Gastroesophageal sphincter (tissue), 4 donors: ENCODE data around the gene BAZ1A. TPM values are rescaled to one million over a fixed set of nuclear protein-coding genes. Genes with fewer than 3 reads are reported as not detected.

Source experiments
- ATAC-seq: fragments of 150-250 bp; one replicate; pipeline ENCODE4 v1.9.1; 2016; ENCODE audit warnings: mild to moderate bottlenecking, moderate library complexity
- H3K27ac ChIP-seq, 4 donors: fragments of 200-600 bp; sonication (generic) in 3 of 4; 1 replicate in 3 of 4; 2 replicates in 1 of 4; pipeline ENCODE4 v1.5.1; 2016 to 2019
- H3K27me3 ChIP-seq: fragments of 200-600 bp; sonication (generic); one replicate; pipeline ENCODE4 v1.5.1; 2019
- H3K36me3 ChIP-seq, 2 donors: fragments of 200-600 bp; sonication (generic); one replicate each; pipeline ENCODE4 v1.5.1; 2019; ENCODE audit warnings: control low read depth in 1 of 2
- H3K4me1 ChIP-seq, 3 donors: fragments of 200-600 bp; sonication (generic); 1 replicate in 2 of 3; 2 replicates in 1 of 3; pipeline ENCODE4 v1.5.1; 2016 to 2019; ENCODE audit warnings: control low read depth in 2 of 3
- H3K4me3 ChIP-seq, 2 donors: fragments of 200-600 bp; sonication (generic); one replicate each; pipeline ENCODE4 v1.5.1; 2019; ENCODE audit warnings: mild to moderate bottlenecking in 1 of 2, moderate library complexity in 1 of 2
- H3K9me3 ChIP-seq, 3 donors: fragments of 200-600 bp; sonication (generic); one replicate each; pipeline ENCODE4 v1.5.1; 2017 to 2019; ENCODE audit warnings: control low read depth in 2 of 3
- EP300 ChIP-seq: sonication (generic); formaldehyde crosslinking; IDR thresholded peaks from one replicate; pipeline ENCODE4 v1.6.1; 2017; ENCODE audit warnings: antibody characterized with exemption, mild to moderate bottlenecking
- POLR2A ChIP-seq, 2 donors: fragments of 450-650 bp; IDR thresholded peaks; one replicate each; pipeline ENCODE4 v1.6.1; 2017; ENCODE audit warnings: antibody characterized with exemption in 2 of 2, mild to moderate bottlenecking in 2 of 2, moderate library complexity in 1 of 2
- POLR2AphosphoS5 ChIP-seq: sonication (generic); formaldehyde crosslinking; IDR thresholded peaks from one replicate; pipeline ENCODE4 v1.6.1; 2017; ENCODE audit warnings: antibody characterized with exemption
- WGBS, 2 donors: methylation state at CpG; one replicate each; pipeline ENCODE4 v1.1.5; 2018; ENCODE audit warnings: low coverage in 1 of 2; 5-methylcytosine and 5-hydroxymethylcytosine counted together
- total RNA-seq, 4 donors: library from RNA; depleted of rRNA; stranded (reverse); fragments of >200 nt; gene quantifications; one replicate each; pipeline ENCODE4 v1.1.0, GENCODE V29; 2016
- TF ChIP-seq, protein P1 (sequence below), 4 experiments: fragments of 200-600 bp in 2 of 4; fragments of 450-650 bp in 2 of 4; sonication (generic) in 1 of 4; IDR thresholded peaks; one replicate each; pipeline ENCODE4 v1.5.1; 2017 to 2019; ENCODE audit warnings: antibody characterized with exemption in 4 of 4, mild to moderate bottlenecking in 2 of 4, moderate library complexity in 2 of 4

The BAZ1A gene, protein sequence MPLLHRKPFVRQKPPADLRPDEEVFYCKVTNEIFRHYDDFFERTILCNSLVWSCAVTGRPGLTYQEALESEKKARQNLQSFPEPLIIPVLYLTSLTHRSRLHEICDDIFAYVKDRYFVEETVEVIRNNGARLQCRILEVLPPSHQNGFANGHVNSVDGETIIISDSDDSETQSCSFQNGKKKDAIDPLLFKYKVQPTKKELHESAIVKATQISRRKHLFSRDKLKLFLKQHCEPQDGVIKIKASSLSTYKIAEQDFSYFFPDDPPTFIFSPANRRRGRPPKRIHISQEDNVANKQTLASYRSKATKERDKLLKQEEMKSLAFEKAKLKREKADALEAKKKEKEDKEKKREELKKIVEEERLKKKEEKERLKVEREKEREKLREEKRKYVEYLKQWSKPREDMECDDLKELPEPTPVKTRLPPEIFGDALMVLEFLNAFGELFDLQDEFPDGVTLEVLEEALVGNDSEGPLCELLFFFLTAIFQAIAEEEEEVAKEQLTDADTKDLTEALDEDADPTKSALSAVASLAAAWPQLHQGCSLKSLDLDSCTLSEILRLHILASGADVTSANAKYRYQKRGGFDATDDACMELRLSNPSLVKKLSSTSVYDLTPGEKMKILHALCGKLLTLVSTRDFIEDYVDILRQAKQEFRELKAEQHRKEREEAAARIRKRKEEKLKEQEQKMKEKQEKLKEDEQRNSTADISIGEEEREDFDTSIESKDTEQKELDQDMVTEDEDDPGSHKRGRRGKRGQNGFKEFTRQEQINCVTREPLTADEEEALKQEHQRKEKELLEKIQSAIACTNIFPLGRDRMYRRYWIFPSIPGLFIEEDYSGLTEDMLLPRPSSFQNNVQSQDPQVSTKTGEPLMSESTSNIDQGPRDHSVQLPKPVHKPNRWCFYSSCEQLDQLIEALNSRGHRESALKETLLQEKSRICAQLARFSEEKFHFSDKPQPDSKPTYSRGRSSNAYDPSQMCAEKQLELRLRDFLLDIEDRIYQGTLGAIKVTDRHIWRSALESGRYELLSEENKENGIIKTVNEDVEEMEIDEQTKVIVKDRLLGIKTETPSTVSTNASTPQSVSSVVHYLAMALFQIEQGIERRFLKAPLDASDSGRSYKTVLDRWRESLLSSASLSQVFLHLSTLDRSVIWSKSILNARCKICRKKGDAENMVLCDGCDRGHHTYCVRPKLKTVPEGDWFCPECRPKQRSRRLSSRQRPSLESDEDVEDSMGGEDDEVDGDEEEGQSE (N-terminal part only)
- 10 to 100 TPM; 17.0 to 36.9 (median 21.6) TPM for total RNA-seq

GRCh38 chr14:34875031-34875922 is at the start of gene BAZ1A:
BAZ1A (minus strand) TSS chr14:34875360; CDS start chr14:34874604, 756 bp downstream.
- 0 to 1% methylated on average over 4 of the region's 46 CpGs for WGBS, 2 donors
- H3K4me3 ChIP-seq: peak within 1 kb of the TSS; percentile 72 to 94
- peak within 1 kb of the TSS; percentile 93 to 97 (median 96) for H3K27ac ChIP-seq
- no peaks in the 10 kb centered on the region for H3K9me3 ChIP-seq
- H3K36me3 ChIP-seq: no peaks in the 10 kb centered on the region
- peaks cover 0 to 23% (median 4%) of the 10 kb centered on the region in 3 donors for H3K4me1 ChIP-seq
- ATAC-seq: peak; percentile 77
- TF ChIP-seq EP300: no peak
- TF ChIP-seq POLR2AphosphoS5: peak; percentile 94
- TF ChIP-seq, protein P1, sequence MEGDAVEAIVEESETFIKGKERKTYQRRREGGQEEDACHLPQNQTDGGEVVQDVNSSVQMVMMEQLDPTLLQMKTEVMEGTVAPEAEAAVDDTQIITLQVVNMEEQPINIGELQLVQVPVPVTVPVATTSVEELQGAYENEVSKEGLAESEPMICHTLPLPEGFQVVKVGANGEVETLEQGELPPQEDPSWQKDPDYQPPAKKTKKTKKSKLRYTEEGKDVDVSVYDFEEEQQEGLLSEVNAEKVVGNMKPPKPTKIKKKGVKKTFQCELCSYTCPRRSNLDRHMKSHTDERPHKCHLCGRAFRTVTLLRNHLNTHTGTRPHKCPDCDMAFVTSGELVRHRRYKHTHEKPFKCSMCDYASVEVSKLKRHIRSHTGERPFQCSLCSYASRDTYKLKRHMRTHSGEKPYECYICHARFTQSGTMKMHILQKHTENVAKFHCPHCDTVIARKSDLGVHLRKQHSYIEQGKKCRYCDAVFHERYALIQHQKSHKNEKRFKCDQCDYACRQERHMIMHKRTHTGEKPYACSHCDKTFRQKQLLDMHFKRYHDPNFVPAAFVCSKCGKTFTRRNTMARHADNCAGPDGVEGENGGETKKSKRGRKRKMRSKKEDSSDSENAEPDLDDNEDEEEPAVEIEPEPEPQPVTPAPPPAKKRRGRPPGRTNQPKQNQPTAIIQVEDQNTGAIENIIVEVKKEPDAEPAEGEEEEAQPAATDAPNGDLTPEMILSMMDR (IDR thresholded peaks at IDR 0.05): peak in 2 of 4 experiments; percentile 33 to 42
- TF ChIP-seq POLR2A (IDR thresholded peaks at IDR 0.05): peak; percentile 64 to 73
- no peaks in the 10 kb centered on the region for H3K27me3 ChIP-seq

GRCh38 chr14:34920339-34920738 is 45.2 kb upstream of the BAZ1A start:
- Histone ChIP-seq H3K27ac (no peak overlapping the region), H3K27me3 (no peaks in the 10 kb centered on the region), H3K9me3 (no peaks in the 10 kb centered on the region), H3K4me3 (no peak overlapping the region), H3K36me3 (no peaks in the 10 kb centered on the region), H3K4me1 (no peaks in the 10 kb centered on the region)
- ATAC-seq: no peak
- TF ChIP-seq EP300: no peak
- TF ChIP-seq POLR2AphosphoS5: no peak
- WGBS, 2 donors: 58 to 59% methylated on average over 6 of the region's 6 CpGs

- no peak overlapping the region for H3K27ac ChIP-seq
- H3K4me1 ChIP-seq: no peaks in the 10 kb centered on the region
- H3K36me3 ChIP-seq: no peaks in the 10 kb centered on the region
- H3K4me3 ChIP-seq: no peak overlapping the region
- no peak for ATAC-seq
- TF ChIP-seq, protein P1 (IDR thresholded peaks at IDR 0.05): no peak
- TF ChIP-seq EP300 (no peak), POLR2A (IDR thresholded peaks at IDR 0.05) (no peak), POLR2AphosphoS5 (no peak)
- WGBS, 2 donors: 86 to 100% methylated on average over 2 of the region's 2 CpGs
- no peaks in the 10 kb centered on the region for H3K9me3 ChIP-seq
- no peaks in the 10 kb centered on the region for H3K27me3 ChIP-seq
Observed at GRCh38 chr14:34913619-34914018, 38.5 kb upstream of the BAZ1A start.

- H3K27ac ChIP-seq: no peak overlapping the region
- WGBS, 2 donors: 86 to 87% methylated on average over 6 to 8 of the region's 8 CpGs
- H3K4me1 ChIP-seq: no peaks in the 10 kb centered on the region
- H3K9me3 ChIP-seq: no peaks in the 10 kb centered on the region
- TF ChIP-seq, protein P1 (IDR thresholded peaks at IDR 0.05): no peak
- TF ChIP-seq POLR2AphosphoS5 (no peak), POLR2A (IDR thresholded peaks at IDR 0.05) (no peak)
- H3K4me3 ChIP-seq: no peak overlapping the region
- no peak for ATAC-seq
- H3K36me3 ChIP-seq: no peaks in the 10 kb centered on the region
- no peaks in the 10 kb centered on the region for H3K27me3 ChIP-seq
Observed at GRCh38 chr14:34912966-34913365, 37.8 kb upstream of the BAZ1A start.
